ENCODE results near the gene KRTAP5-3.
"Not testable (repeated sequence)": the region's sequence is repeated elsewhere in the genome, so short reads cannot be mapped to it uniquely, and the experiment has no call there.

KRTAP5-3 gene

DNA sequence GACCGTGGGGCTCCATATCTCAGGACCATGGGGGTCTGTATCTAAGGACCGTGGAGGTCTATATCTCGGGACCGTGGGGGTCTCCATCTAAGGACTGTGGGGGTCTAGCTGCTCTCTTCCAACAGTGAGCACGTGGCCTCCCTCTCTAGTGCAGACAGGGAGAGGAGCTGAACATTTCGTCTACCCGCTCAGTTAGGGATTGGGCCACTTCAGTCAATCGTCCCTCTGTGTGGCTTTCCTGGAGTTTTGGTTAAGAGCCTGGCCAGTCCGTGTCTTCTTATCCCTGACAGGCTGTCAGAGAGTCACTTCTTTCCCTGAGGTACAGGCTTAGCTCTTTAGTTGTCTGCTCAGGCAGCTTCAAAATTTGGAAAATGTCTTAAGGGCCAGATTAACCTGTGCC lies 26.3 kb downstream of the KRTAP5-3 start:
- no peak overlapping the region for H2BK15ac ChIP-seq (ENCODE audit: low read length)
- no peak overlapping the region for H3K9ac ChIP-seq (ENCODE audit: low read depth, low read length, poor library complexity)
- H3K14ac ChIP-seq (ENCODE audit: low read length), result no peak overlapping the region
- no peak overlapping the region for H4K8ac ChIP-seq (ENCODE audit: low read depth, low read length)
- H4K91ac ChIP-seq (ENCODE audit: low read depth, low read length, poor library complexity), result no peak overlapping the region
- no peak overlapping the region for H2AK5ac ChIP-seq (ENCODE audit: low read depth, low read length)
- H3K27ac ChIP-seq (replicated peaks; ENCODE audit: low read length), result no peak overlapping the region
- no peak overlapping the region for H3K23ac ChIP-seq (ENCODE audit: low read depth, low read length, poor library complexity)
- WGBS, 2 donors (ENCODE audit: extremely low coverage in 2 of 2, insufficient read length in 2 of 2, insufficient replicate concordance in 1 of 2), result no CpG with 5 or more reads among the region's 9 CpGs
- H3K9me3 ChIP-seq (replicated peaks in 1 of 2; ENCODE audit: control insufficient read depth in 2 of 2, insufficient read depth in 1 of 2, low read depth in 1 of 2, low read length in 2 of 2), result peaks cover 4 to 9% of the 10 kb centered on the region in 2 donors
- no peaks in the 10 kb centered on the region for H3K79me1 ChIP-seq (ENCODE audit: low read depth, low read length)
- no peak overlapping the region for H2BK5ac ChIP-seq (ENCODE audit: low read length)
- no peak overlapping the region for H2BK12ac ChIP-seq (ENCODE audit: low read length)
- no peak overlapping the region for H2BK120ac ChIP-seq (ENCODE audit: low read depth, low read length)
- no peak overlapping the region for H3K4ac ChIP-seq (ENCODE audit: low read length)
- no peaks in the 10 kb centered on the region for H3K36me3 ChIP-seq (replicated peaks in 1 of 2; ENCODE audit: control insufficient read depth in 2 of 2, insufficient read depth in 2 of 2, low read length in 2 of 2)
- no peaks in the 10 kb centered on the region for H3K4me1 ChIP-seq (ENCODE audit: control insufficient read depth in 2 of 2, insufficient read depth in 1 of 2, low read depth in 1 of 2, low read length in 2 of 2)
- H3K4me2 ChIP-seq (ENCODE audit: insufficient read depth, low read length, poor library complexity, severe bottlenecking), result no peak overlapping the region
- no peak for DNase-seq (ENCODE audit: low spot score)
- H3K27me3 ChIP-seq (ENCODE audit: control insufficient read depth in 3 of 3, insufficient read depth in 3 of 3, low read depth in 1 of 3, low read length in 3 of 3), result peaks cover 0 to 3% (median 0%) of the 10 kb centered on the region in 3 experiments
- no peak overlapping the region for H2AFZ ChIP-seq (ENCODE audit: low read length)
- no peak overlapping the region for H3K4me3 ChIP-seq (ENCODE audit: low read length in 2 of 2)
- no peak overlapping the region for H3K18ac ChIP-seq (ENCODE audit: low read length)

DNA sequence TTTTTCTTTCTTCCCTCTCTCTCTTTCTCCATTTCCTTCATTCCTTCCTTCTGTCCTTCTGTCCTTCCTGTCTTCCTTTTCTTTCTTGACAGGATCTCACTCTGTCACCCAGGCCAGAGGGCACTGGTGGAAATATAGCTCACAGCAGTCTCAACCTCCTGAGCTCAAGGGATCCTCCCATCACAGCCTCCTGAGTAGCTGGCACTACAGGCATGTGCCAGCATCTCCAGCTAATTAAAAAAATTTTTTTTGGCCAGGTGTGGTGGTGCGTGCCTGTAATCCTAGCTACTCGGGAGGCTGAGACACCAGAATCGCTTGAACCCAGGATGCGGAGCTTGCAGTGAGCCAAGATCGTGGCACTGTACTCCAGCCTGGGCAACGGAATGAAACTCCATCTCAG lies 31.4 kb downstream of the KRTAP5-3 start:
- H3K4me3 ChIP-seq (ENCODE audit: low read length in 2 of 2), result no peak overlapping the region
- H3K27ac ChIP-seq (replicated peaks; ENCODE audit: low read length), result no peak overlapping the region
- H4K91ac ChIP-seq (ENCODE audit: low read depth, low read length, poor library complexity), result no peak overlapping the region
- DNase-seq (ENCODE audit: low spot score), result no peak
- peaks cover 18 to 28% (median 20%) of the 10 kb centered on the region in 3 experiments for H3K27me3 ChIP-seq (ENCODE audit: control insufficient read depth in 3 of 3, insufficient read depth in 3 of 3, low read depth in 1 of 3, low read length in 3 of 3)
- H2AK5ac ChIP-seq (ENCODE audit: low read depth, low read length), result no peak overlapping the region
- WGBS, 2 donors (ENCODE audit: extremely low coverage in 2 of 2, insufficient read length in 2 of 2, insufficient replicate concordance in 1 of 2), result no CpG with 5 or more reads among the region's 6 CpGs
- no peak overlapping the region for H2BK15ac ChIP-seq (ENCODE audit: low read length)
- H3K18ac ChIP-seq (ENCODE audit: low read length), result no peak overlapping the region
- H3K4me1 ChIP-seq (ENCODE audit: control insufficient read depth in 2 of 2, insufficient read depth in 1 of 2, low read depth in 1 of 2, low read length in 2 of 2), result peaks cover 3 to 5% of the 10 kb centered on the region in 2 donors
- no peak overlapping the region for H3K14ac ChIP-seq (ENCODE audit: low read length)
- H2BK12ac ChIP-seq (ENCODE audit: low read length), result no peak overlapping the region
- no peak overlapping the region for H3K9ac ChIP-seq (ENCODE audit: low read depth, low read length, poor library complexity)
- H3K23ac ChIP-seq (ENCODE audit: low read depth, low read length, poor library complexity), result no peak overlapping the region
- H4K8ac ChIP-seq (ENCODE audit: low read depth, low read length), result no peak overlapping the region
- H3K4me2 ChIP-seq (ENCODE audit: insufficient read depth, low read length, poor library complexity, severe bottlenecking), result no peak overlapping the region
- no peak overlapping the region for H2BK120ac ChIP-seq (ENCODE audit: low read depth, low read length)
- no peaks in the 10 kb centered on the region for H3K79me1 ChIP-seq (ENCODE audit: low read depth, low read length)
- H3K36me3 ChIP-seq (replicated peaks in 1 of 2; ENCODE audit: control insufficient read depth in 2 of 2, insufficient read depth in 2 of 2, low read length in 2 of 2), result no peaks in the 10 kb centered on the region
- H3K4ac ChIP-seq (ENCODE audit: low read length), result no peak overlapping the region
- peaks cover 4 to 9% of the 10 kb centered on the region in 2 donors for H3K9me3 ChIP-seq (replicated peaks in 1 of 2; ENCODE audit: control insufficient read depth in 2 of 2, insufficient read depth in 1 of 2, low read depth in 1 of 2, low read length in 2 of 2)
- no peak overlapping the region for H2AFZ ChIP-seq (ENCODE audit: low read length)
- H2BK5ac ChIP-seq (ENCODE audit: low read length), result no peak overlapping the region

- H2BK12ac ChIP-seq (ENCODE audit: low read length); H4K8ac ChIP-seq (ENCODE audit: low read depth, low read length); H3K79me1 ChIP-seq (ENCODE audit: low read depth, low read length); H3K9me3 ChIP-seq (replicated peaks in 1 of 2; ENCODE audit: control insufficient read depth in 2 of 2, insufficient read depth in 1 of 2, low read depth in 1 of 2, low read length in 2 of 2); H3K27ac ChIP-seq (replicated peaks; ENCODE audit: low read length); H3K9ac ChIP-seq (ENCODE audit: low read depth, low read length, poor library complexity); H3K36me3 ChIP-seq (replicated peaks in 1 of 2; ENCODE audit: control insufficient read depth in 2 of 2, insufficient read depth in 2 of 2, low read length in 2 of 2); H3K4me2 ChIP-seq (ENCODE audit: insufficient read depth, low read length, poor library complexity, severe bottlenecking); H4K91ac ChIP-seq (ENCODE audit: low read depth, low read length, poor library complexity); H2BK15ac ChIP-seq (ENCODE audit: low read length); H2BK5ac ChIP-seq (ENCODE audit: low read length); H2AK5ac ChIP-seq (ENCODE audit: low read depth, low read length); H3K4ac ChIP-seq (ENCODE audit: low read length); H3K18ac ChIP-seq (ENCODE audit: low read length); H2BK120ac ChIP-seq (ENCODE audit: low read depth, low read length); H3K14ac ChIP-seq (ENCODE audit: low read length); DNase-seq (ENCODE audit: low spot score); H3K4me3 ChIP-seq (ENCODE audit: low read length in 2 of 2); H3K23ac ChIP-seq (ENCODE audit: low read depth, low read length, poor library complexity); H2AFZ ChIP-seq (ENCODE audit: low read length); H3K4me1 ChIP-seq (ENCODE audit: control insufficient read depth in 2 of 2, insufficient read depth in 1 of 2, low read depth in 1 of 2, low read length in 2 of 2): not testable (repeated sequence)
- H3K27me3 ChIP-seq (ENCODE audit: control insufficient read depth in 3 of 3, insufficient read depth in 3 of 3, low read depth in 1 of 3, low read length in 3 of 3), result peaks cover 20 to 32% (median 26%) of the 10 kb centered on the region in 3 experiments
- WGBS, 2 donors (ENCODE audit: extremely low coverage in 2 of 2, insufficient read length in 2 of 2, insufficient replicate concordance in 1 of 2), result no CpG with 5 or more reads among the region's 16 CpGs
Measured at GRCh38 chr11:1575756-1576155, 32.5 kb downstream of the KRTAP5-3 start.

DNA sequence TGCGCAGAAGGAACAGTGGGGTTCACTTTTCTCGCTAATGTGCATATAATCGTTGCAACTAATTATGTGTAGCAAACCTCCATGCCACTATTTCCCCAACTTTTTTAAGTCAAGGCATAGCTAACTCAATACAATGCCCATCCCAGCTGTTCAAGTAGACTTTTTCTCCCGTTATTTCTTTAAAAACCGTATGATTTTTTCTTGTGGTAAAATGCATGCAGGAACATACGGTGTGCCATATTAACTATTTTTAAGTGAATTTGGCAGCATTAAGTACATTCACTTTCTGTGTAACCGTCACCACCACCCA lies 33.4 kb downstream of the KRTAP5-3 start:
- H2BK12ac ChIP-seq (ENCODE audit: low read length), result no peak overlapping the region
- H3K18ac ChIP-seq (ENCODE audit: low read length), result no peak overlapping the region
- H3K23ac ChIP-seq (ENCODE audit: low read depth, low read length, poor library complexity), result no peak overlapping the region
- H3K4me3 ChIP-seq (ENCODE audit: low read length in 2 of 2), result no peak overlapping the region
- no peak overlapping the region for H2AFZ ChIP-seq (ENCODE audit: low read length)
- no peak overlapping the region for H2AK5ac ChIP-seq (ENCODE audit: low read depth, low read length)
- no peak overlapping the region for H2BK5ac ChIP-seq (ENCODE audit: low read length)
- no peak overlapping the region for H3K4me2 ChIP-seq (ENCODE audit: insufficient read depth, low read length, poor library complexity, severe bottlenecking)
- no peak overlapping the region for H3K27ac ChIP-seq (replicated peaks; ENCODE audit: low read length)
- H3K27me3 ChIP-seq (ENCODE audit: control insufficient read depth in 3 of 3, insufficient read depth in 3 of 3, low read depth in 1 of 3, low read length in 3 of 3), result peaks cover 20 to 35% (median 32%) of the 10 kb centered on the region in 3 experiments
- H3K4me1 ChIP-seq (ENCODE audit: control insufficient read depth in 2 of 2, insufficient read depth in 1 of 2, low read depth in 1 of 2, low read length in 2 of 2), result peaks cover 7 to 9% of the 10 kb centered on the region in 2 donors
- peaks cover 2% of the 10 kb centered on the region for H3K79me1 ChIP-seq (ENCODE audit: low read depth, low read length)
- H3K36me3 ChIP-seq (replicated peaks in 1 of 2; ENCODE audit: control insufficient read depth in 2 of 2, insufficient read depth in 2 of 2, low read length in 2 of 2), result no peaks in the 10 kb centered on the region
- H2BK120ac ChIP-seq (ENCODE audit: low read depth, low read length), result no peak overlapping the region
- no CpG with 5 or more reads among the region's 7 CpGs for WGBS, 2 donors (ENCODE audit: extremely low coverage in 2 of 2, insufficient read length in 2 of 2, insufficient replicate concordance in 1 of 2)
- no peak overlapping the region for H3K4ac ChIP-seq (ENCODE audit: low read length)
- no peak overlapping the region for H3K14ac ChIP-seq (ENCODE audit: low read length)
- H2BK15ac ChIP-seq (ENCODE audit: low read length), result no peak overlapping the region
- peaks cover 4 to 9% of the 10 kb centered on the region in 2 donors for H3K9me3 ChIP-seq (replicated peaks in 1 of 2; ENCODE audit: control insufficient read depth in 2 of 2, insufficient read depth in 1 of 2, low read depth in 1 of 2, low read length in 2 of 2)
- no peak for DNase-seq (ENCODE audit: low spot score)
- H4K91ac ChIP-seq (ENCODE audit: low read depth, low read length, poor library complexity), result no peak overlapping the region
- no peak overlapping the region for H3K9ac ChIP-seq (ENCODE audit: low read depth, low read length, poor library complexity)
- no peak overlapping the region for H4K8ac ChIP-seq (ENCODE audit: low read depth, low read length)
